Type B pancreatic cell (in vitro differentiated cells): ENCODE data around the gene PDCD1. TPM values are rescaled to one million over a fixed set of nuclear protein-coding genes. Genes with fewer than 3 reads are reported as not detected.

Experiments
- DNase-seq: peaks from one replicate; pipeline ENCODE4 v3.0.0; 2021; ENCODE audit warnings: mixed read lengths; ENCODE audit not compliant: unreplicated experiment; ENCODE audit errors: extremely low spot score
- H3K27ac Mint-ChIP-seq: 2 replicates; pipeline ENCODE4 v1.8.0; 2021; ENCODE audit warnings: mild to moderate bottlenecking, mixed read lengths
- H3K27me3 Mint-ChIP-seq: 2 replicates; pipeline ENCODE4 v1.8.0; 2021; ENCODE audit warnings: mixed read lengths
- H3K36me3 Mint-ChIP-seq: 2 replicates; pipeline ENCODE4 v1.8.0; 2021; ENCODE audit warnings: mixed read lengths
- H3K4me1 Mint-ChIP-seq: one replicate; pipeline ENCODE4 v1.8.0; 2021; ENCODE audit warnings: mixed read lengths; ENCODE audit not compliant: unreplicated experiment
- H3K4me3 Mint-ChIP-seq: 2 replicates; pipeline ENCODE4 v1.8.0; 2021; ENCODE audit warnings: mild to moderate bottlenecking, mixed read lengths
- H3K9me3 Mint-ChIP-seq: 2 replicates; pipeline ENCODE4 v1.8.0; 2021; ENCODE audit warnings: mixed read lengths
- CTCF ChIP-seq: fragments of 200-600 bp; sonication (generic); conservative IDR thresholded peaks from 2 replicates; pipeline ENCODE4 v1.5.0; 2021; ENCODE audit warnings: antibody characterized with exemption, mild to moderate bottlenecking
- total RNA-seq: library from RNA; stranded (reverse); gene quantifications from 2 replicates; pipeline ENCODE4 v1.2.1, GENCODE V29; 2021; ENCODE audit warnings: low replicate concordance

PDCD1 gene
- total RNA-seq, 1 donor from 2014 or later, result not detected

GRCh38 chr2:241864850-241865213 lies 6.1 kb upstream of the PDCD1 start:
- no peaks in the 10 kb centered on the region for H3K36me3 Mint-ChIP-seq
- no peak overlapping the region for H3K4me3 Mint-ChIP-seq
- peaks cover 25% of the 10 kb centered on the region for H3K27me3 Mint-ChIP-seq
- DNase-seq, result no peak
- TF ChIP-seq CTCF, result no peak
- peaks cover 5% of the 10 kb centered on the region for H3K9me3 Mint-ChIP-seq
- peaks cover 8% of the 10 kb centered on the region for H3K4me1 Mint-ChIP-seq
- H3K27ac Mint-ChIP-seq, result no peak overlapping the region

DNA sequence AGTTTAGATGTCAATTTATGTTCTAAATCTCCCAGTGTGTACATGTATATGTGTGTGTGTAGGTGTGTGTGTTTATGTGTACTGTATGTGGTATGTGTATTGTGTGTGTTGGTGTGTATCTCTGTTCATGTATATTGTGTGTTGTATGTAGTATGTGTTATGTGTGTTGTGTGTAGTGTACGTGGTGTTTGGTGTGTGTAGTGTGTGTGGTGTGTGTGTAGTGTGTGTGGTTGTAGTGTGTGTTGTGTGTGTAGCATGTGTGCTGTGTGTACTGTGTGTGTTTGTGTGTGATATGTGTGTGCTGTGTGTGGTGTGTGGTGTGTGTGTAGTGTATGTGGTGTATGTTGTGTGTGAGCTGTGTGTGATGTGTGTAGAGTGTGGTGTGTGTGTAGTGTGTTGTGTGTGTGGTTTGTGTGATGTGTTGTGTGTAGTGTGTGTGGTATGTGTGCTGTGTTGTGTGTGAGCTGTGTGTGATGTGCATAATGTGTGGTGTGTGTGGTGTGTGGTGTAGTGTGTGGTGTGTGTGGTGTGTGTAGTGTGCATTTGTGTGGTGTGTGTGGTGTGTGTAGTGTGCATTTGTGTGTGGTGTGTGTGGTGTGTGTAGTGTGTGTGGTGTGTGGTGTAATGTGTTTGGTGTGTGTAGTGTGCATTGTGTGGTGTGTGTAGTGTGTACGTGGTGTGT lies 5.6 kb upstream of the PDCD1 start:
- Mint-ChIP-seq H3K4me3 (no peak overlapping the region), H3K4me1 (peaks cover 12% of the 10 kb centered on the region), H3K9me3 (peaks cover 5% of the 10 kb centered on the region), H3K36me3 (no peaks in the 10 kb centered on the region), H3K27me3 (peaks cover 25% of the 10 kb centered on the region), H3K27ac (no peak overlapping the region)
- TF ChIP-seq CTCF, result no peak
- DNase-seq, result no peak

DNA sequence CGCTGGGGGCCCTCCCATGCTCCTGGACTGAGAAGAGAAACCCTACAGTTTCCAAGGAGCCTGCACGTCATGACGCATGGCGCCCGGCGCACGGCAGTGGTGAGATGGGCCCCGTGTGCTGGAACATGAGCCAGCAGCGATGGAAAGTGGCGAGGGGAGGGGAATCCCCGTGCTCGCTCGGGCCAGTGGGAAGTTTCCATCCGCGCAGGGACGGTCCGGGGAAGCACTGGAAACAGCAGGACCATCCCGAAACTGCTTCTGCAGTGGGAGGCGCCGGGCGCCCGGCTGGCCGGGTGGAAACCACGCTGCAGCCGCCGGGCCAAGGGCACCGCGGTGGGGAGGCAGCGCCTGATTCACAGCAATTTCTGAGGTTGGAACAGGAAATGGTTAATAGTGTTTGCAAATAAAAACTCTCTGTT lies 4.9 kb upstream of the PDCD1 start:
- H3K36me3 Mint-ChIP-seq, result no peaks in the 10 kb centered on the region
- DNase-seq, result no peak
- H3K4me1 Mint-ChIP-seq, result peaks cover 12% of the 10 kb centered on the region
- H3K27me3 Mint-ChIP-seq, result peaks cover 25% of the 10 kb centered on the region
- no peak overlapping the region for H3K27ac Mint-ChIP-seq
- no peak for TF ChIP-seq CTCF
- H3K4me3 Mint-ChIP-seq, result no peak overlapping the region
- peaks cover 5% of the 10 kb centered on the region for H3K9me3 Mint-ChIP-seq

DNA sequence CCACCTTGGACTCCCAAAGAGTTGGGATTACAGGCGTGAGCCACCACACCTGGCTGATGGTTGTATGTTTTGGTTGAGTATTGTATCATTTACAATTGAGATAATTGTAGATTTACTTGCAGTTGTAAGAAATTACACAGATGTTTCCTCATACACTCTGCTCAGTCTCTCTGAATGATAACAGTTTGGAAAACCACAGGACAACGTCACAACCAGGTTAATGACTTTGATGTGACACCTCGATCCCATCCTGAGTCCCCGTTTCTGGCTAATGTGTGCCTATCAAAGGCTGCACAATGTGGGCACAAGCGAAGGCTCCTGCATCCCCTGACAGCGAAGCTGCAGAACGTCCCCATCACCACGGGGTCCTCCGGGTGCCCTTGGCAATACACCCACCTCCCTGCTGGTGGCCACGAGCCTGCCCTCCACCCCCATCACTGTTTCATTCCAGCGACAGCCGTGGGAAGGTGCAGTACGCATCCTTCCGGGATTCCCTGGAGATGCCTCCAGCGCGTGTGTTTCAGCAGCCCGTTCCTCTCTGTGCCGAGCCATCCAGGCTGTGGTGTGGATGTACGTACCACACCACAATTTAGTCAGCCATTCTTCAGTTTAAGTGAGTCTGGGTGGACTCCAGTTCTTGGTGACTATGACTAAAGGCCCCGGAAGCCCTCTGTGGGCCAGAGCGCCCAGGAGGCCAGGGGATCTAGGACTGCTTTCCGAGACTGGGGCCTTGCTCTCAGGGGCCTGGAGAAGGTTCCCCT lies 4.3 kb upstream of the PDCD1 start:
- no peak for TF ChIP-seq CTCF
- Mint-ChIP-seq H3K4me1 (peaks cover 12% of the 10 kb centered on the region), H3K4me3 (no peak overlapping the region), H3K9me3 (peaks cover 5% of the 10 kb centered on the region), H3K36me3 (no peaks in the 10 kb centered on the region), H3K27me3 (peaks cover 21% of the 10 kb centered on the region), H3K27ac (no peak overlapping the region)
- no peak for DNase-seq

DNA sequence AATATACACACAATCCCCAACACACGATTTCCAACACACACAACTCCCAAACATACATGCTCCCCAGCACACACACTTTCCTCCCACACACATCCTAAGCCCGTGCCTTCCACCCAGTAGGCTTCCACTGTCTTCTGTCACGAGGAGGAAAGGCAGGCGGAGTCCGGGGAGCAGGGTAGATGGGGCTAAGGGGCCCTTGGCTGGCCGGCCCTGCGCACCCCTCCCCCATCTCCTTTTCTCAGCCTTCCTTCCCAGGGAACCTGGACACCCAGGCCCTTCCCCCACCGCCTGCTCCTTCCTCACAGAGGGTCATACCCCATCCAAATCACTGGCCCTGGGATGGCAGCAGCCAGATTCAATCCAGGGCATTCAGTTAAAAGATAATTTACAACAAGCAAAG lies 3.4 kb upstream of the PDCD1 start:
- Mint-ChIP-seq H3K27me3 (peaks cover 21% of the 10 kb centered on the region), H3K4me1 (peaks cover 12% of the 10 kb centered on the region), H3K36me3 (no peaks in the 10 kb centered on the region), H3K27ac (no peak overlapping the region), H3K9me3 (peaks cover 5% of the 10 kb centered on the region), H3K4me3 (no peak overlapping the region)
- no peak for TF ChIP-seq CTCF
- no peak for DNase-seq
